ENCODE data around the gene ASPDH.
A peak's percentile ranks its signal among the peaks of the same experiment; 100 is the strongest.
"Not testable (repeated sequence)": the region's sequence is repeated elsewhere in the genome, so short reads cannot be mapped to it uniquely, and the experiment has no call there.

Gene ASPDH

DNA sequence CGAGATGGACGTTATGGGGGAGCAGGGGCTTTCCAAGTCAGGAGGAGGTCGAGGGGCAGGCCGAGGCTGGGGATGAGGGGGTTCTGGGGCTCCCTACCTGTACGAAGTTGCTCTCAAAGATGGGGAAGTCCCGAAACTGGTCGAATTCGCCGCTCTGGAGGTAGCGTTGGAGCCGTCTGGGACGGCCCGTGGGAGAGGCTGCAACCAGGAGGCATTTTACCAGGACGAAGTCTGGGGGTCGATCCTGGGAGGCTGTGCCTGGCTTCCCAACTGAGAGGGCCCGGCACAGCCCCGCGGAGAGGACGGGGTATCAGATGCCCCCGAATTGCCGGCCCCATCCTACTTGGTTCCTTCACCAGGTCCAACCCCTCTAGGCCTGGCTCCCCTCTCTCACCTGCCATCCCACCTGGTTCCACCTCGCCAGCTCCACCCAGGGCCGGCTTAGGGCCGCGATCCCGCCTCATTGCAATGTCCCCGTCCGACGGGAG lies 37.9 kb downstream of the ASPDH start:
- Histone ChIP-seq H3K36me3 (peaks cover 11 to 24% (median 21%) of the 10 kb centered on the region in 3 donors), H3K4me3 (peak overlapping the region; percentile 86 to 90), H3K9me3 (no peaks in the 10 kb centered on the region), H3K4me1 (peaks cover 0 to 21% (median 14%) of the 10 kb centered on the region in 4 donors), H3K27ac (peak overlapping the region; percentile 69 to 76), H3K27me3 (no peaks in the 10 kb centered on the region)
- DNase-seq: no peak
- intact Hi-C loops (cut with DNase I; ENCODE audit: low total_unique reads): loop anchor here (1.0 kb wide), 1 partner anchor 36 kb away; the partner anchor contains the start of gene JOSD2
- TF ChIP-seq CTCF (IDR thresholded peaks at IDR 0.05): no peak

DNA sequence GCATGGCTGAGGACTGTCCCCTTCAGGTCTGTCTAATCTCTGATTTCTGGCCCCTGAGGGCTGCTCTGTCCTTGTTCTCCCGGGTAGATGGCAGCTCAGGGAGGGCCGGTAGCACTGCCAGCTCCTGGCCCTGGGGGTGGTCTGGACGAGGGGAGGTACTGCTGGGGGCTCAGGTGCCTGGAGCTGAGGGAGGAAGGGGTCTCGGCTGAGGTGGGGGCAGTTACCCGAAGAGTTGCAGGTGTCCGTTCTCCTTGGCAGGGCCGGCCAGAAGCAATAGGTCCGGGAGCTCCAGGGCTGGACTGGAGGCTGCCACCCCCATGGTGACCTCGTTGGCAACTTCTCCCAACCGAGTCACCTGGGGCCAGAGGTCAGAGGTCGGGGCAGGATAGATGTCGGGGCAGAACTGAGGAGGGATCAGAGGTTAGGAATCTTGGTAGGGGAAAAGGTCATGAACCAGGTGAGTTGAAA lies 38.6 kb downstream of the ASPDH start:
- Histone ChIP-seq H3K27me3 (no peaks in the 10 kb centered on the region), H3K9me3 (no peaks in the 10 kb centered on the region), H3K4me1 (peaks cover 0 to 21% (median 14%) of the 10 kb centered on the region in 4 donors), H3K27ac (no peak overlapping the region), H3K4me3 (no peak overlapping the region), H3K36me3 (peaks cover 4 to 18% (median 15%) of the 10 kb centered on the region in 3 donors)
- intact Hi-C loops (cut with DNase I; ENCODE audit: low total_unique reads): no loop called here
- DNase-seq: no peak
- no peak for TF ChIP-seq CTCF (IDR thresholded peaks at IDR 0.05)

GRCh38 chr19:50473336-50473735 lies 40.4 kb downstream of the ASPDH start:
- H3K4me3 ChIP-seq, H3K27me3 ChIP-seq: not testable (repeated sequence)

GRCh38 chr19:50468818-50469217 lies 44.9 kb downstream of the ASPDH start:
- Histone ChIP-seq H3K36me3 (no peaks in the 10 kb centered on the region), H3K27ac (no peak overlapping the region), H3K4me1 (no peaks in the 10 kb centered on the region), H3K27me3 (peaks cover 0 to 47% of the 10 kb centered on the region in 2 donors), H3K9me3 (no peaks in the 10 kb centered on the region), H3K4me3 (no peak overlapping the region)
- no peak for TF ChIP-seq CTCF (IDR thresholded peaks at IDR 0.05)
- intact Hi-C loops (cut with DNase I; ENCODE audit: low total_unique reads): no loop called here
- DNase-seq: no peak

More at GRCh38 chr19:50473336-50473735, 40.4 kb downstream of the ASPDH start:
- H3K27ac ChIP-seq; DNase-seq; H3K36me3 ChIP-seq; H3K9me3 ChIP-seq; intact Hi-C loops (cut with DNase I; ENCODE audit: low total_unique reads): not testable (repeated sequence)
- peaks cover 0 to 18% (median 14%) of the 10 kb centered on the region in 4 donors for H3K4me1 ChIP-seq

- intact Hi-C loops (cut with DNase I; ENCODE audit: low total_unique reads): no loop called here
- TF ChIP-seq CTCF (IDR thresholded peaks at IDR 0.05): no peak
- H3K4me1 ChIP-seq: no peaks in the 10 kb centered on the region
- H3K9me3 ChIP-seq: no peaks in the 10 kb centered on the region
- no peak overlapping the region for H3K27ac ChIP-seq
- no peaks in the 10 kb centered on the region for H3K36me3 ChIP-seq
- no peak overlapping the region for H3K4me3 ChIP-seq
- no peak for DNase-seq
- peaks cover 0 to 52% of the 10 kb centered on the region in 2 donors for H3K27me3 ChIP-seq
Measured at GRCh38 chr19:50467566-50467965, 46.1 kb downstream of the ASPDH start.

DNA sequence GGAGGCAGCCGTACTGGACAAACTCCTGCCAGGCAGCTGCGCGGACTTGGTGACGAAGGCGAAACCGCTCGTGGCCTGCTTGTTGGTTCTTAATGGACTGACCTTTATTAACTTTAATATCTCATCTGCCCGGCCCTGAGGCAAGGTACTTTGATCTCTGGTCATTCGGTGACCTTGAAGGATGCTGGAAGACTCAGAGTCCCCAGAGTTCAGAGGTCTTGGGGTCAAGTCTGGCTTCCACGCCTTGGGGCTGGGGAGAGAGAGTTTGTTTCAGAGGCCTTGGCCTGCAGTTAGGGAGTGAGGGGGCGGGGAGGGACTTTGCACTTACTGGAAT lies 47.0 kb downstream of the ASPDH start:
- Histone ChIP-seq H3K9me3 (no peaks in the 10 kb centered on the region), H3K27ac (no peak overlapping the region), H3K4me1 (no peaks in the 10 kb centered on the region), H3K4me3 (no peak overlapping the region), H3K27me3 (peaks cover 0 to 61% of the 10 kb centered on the region in 2 donors), H3K36me3 (no peaks in the 10 kb centered on the region)
- DNase-seq: no peak
- no peak for TF ChIP-seq CTCF (IDR thresholded peaks at IDR 0.05)
- intact Hi-C loops (cut with DNase I; ENCODE audit: low total_unique reads): no loop called here
